Mesenchymal stem cell (in vitro differentiated cells and primary cell): ENCODE results near the gene HHLA2.
"Not testable (repeated sequence)": the region's sequence is repeated elsewhere in the genome, so short reads cannot be mapped to it uniquely, and the experiment has no call there.

Source experiments
- DNase-seq: peaks from one replicate; pipeline ENCODE4 v3.0.0-alpha.2; 2013
- H2AFZ ChIP-seq: one replicate; pipeline ENCODE4 v1.6.1; 2013; ENCODE audit warnings: low read depth, mild to moderate bottlenecking, control low read depth, inconsistent platforms, low read length, moderate library complexity
- H2AK5ac ChIP-seq: 2 replicates; pipeline ENCODE4 v1.6.1; 2013; ENCODE audit warnings: low read length, moderate library complexity, mild to moderate bottlenecking, inconsistent platforms; ENCODE audit not compliant: severe bottlenecking
- H2BK120ac ChIP-seq: one replicate; pipeline ENCODE4 v1.6.1; 2013; ENCODE audit warnings: low read depth, mild to moderate bottlenecking, inconsistent platforms, low read length, moderate library complexity
- H2BK12ac ChIP-seq, 2 experiments: one replicate each; pipeline ENCODE4 v1.6.1; 2013; ENCODE audit warnings: inconsistent platforms in 2 of 2, low read length in 2 of 2, mild to moderate bottlenecking in 2 of 2, moderate library complexity in 2 of 2, control low read depth in 1 of 2
- H2BK15ac ChIP-seq: one replicate; pipeline ENCODE4 v1.6.1; 2013; ENCODE audit warnings: mild to moderate bottlenecking, low read depth, inconsistent platforms; ENCODE audit not compliant: poor library complexity, severe bottlenecking
- H2BK5ac ChIP-seq: 2 replicates; pipeline ENCODE4 v1.6.1; 2013; ENCODE audit warnings: low read depth, mild to moderate bottlenecking, low read length, control low read depth, inconsistent platforms; ENCODE audit not compliant: poor library complexity, severe bottlenecking
- H3K14ac ChIP-seq, 2 experiments: one replicate each; pipeline ENCODE4 v1.6.1; 2013; ENCODE audit warnings: inconsistent platforms in 2 of 2, low read length in 2 of 2, control low read depth in 1 of 2, mild to moderate bottlenecking in 1 of 2, moderate library complexity in 1 of 2
- H3K18ac ChIP-seq, 2 experiments: one replicate each; pipeline ENCODE4 v1.6.1; 2013; ENCODE audit warnings: inconsistent platforms in 2 of 2, low read length in 2 of 2, control low read depth in 1 of 2, low read depth in 1 of 2, mild to moderate bottlenecking in 1 of 2
- H3K23ac ChIP-seq, 2 experiments: one replicate each; pipeline ENCODE4 v1.6.1; 2013; ENCODE audit warnings: inconsistent platforms in 2 of 2, low read length in 2 of 2, mild to moderate bottlenecking in 2 of 2, moderate library complexity in 2 of 2, control low read depth in 1 of 2
- H3K27ac ChIP-seq: 2 replicates; pipeline ENCODE4 v1.5.1; 2013; ENCODE audit warnings: mild to moderate bottlenecking, moderate library complexity, low read length, control low read depth, inconsistent platforms; ENCODE audit not compliant: poor library complexity, severe bottlenecking
- H3K27me3 ChIP-seq, 2 experiments: 2 replicates each; pipeline versions ENCODE4 v1.6.1 to v1.7.0; 2013; ENCODE audit warnings: low read length in 2 of 2, mild to moderate bottlenecking in 2 of 2, moderate library complexity in 2 of 2, control low read depth in 1 of 2, inconsistent platforms in 1 of 2; ENCODE audit not compliant: control insufficient read depth in 1 of 2, insufficient read depth in 1 of 2
- H3K36me3 ChIP-seq, 2 experiments: 2 replicates each; pipeline versions ENCODE4 v1.6.1 to v1.7.0; 2013; ENCODE audit warnings: low read length in 2 of 2, control low read depth in 1 of 2, inconsistent platforms in 1 of 2, low read depth in 1 of 2, mild to moderate bottlenecking in 1 of 2; ENCODE audit not compliant: insufficient read depth in 2 of 2, control insufficient read depth in 1 of 2
- H3K4ac ChIP-seq, 2 experiments: one replicate each; pipeline ENCODE4 v1.6.1; 2013; ENCODE audit warnings: inconsistent platforms in 2 of 2, low read length in 2 of 2, mild to moderate bottlenecking in 2 of 2, moderate library complexity in 2 of 2, control low read depth in 1 of 2, low read depth in 1 of 2
- H3K4me1 ChIP-seq: 2 replicates; pipeline ENCODE4 v1.6.1; 2013; ENCODE audit warnings: low read depth, low read length, control low read depth; ENCODE audit not compliant: control insufficient read depth, insufficient read depth
- H3K4me2 ChIP-seq: 2 replicates; pipeline ENCODE4 v1.6.1; 2013; ENCODE audit warnings: low read length, mild to moderate bottlenecking, inconsistent platforms; ENCODE audit not compliant: poor library complexity, severe bottlenecking
- H3K4me3 ChIP-seq, 2 experiments: 2 replicates each; pipeline versions ENCODE4 v1.5.1 to v1.7.0; 2013; ENCODE audit warnings: low read length in 2 of 2, mild to moderate bottlenecking in 2 of 2, control low read depth in 1 of 2, low read depth in 1 of 2; ENCODE audit not compliant: insufficient read depth in 1 of 2
- H3K79me1 ChIP-seq: replicated peaks from 2 replicates; pipeline ENCODE4 v1.6.1; 2013; ENCODE audit warnings: mild to moderate bottlenecking, control low read depth, low read length, inconsistent platforms; ENCODE audit not compliant: poor library complexity, severe bottlenecking
- H3K9ac ChIP-seq: 2 replicates; pipeline ENCODE4 v1.7.0; 2013; ENCODE audit warnings: mild to moderate bottlenecking, low read length, moderate library complexity
- H3K9me3 ChIP-seq: 2 replicates; pipeline ENCODE4 v1.7.0; 2013; ENCODE audit warnings: mild to moderate bottlenecking, low read length; ENCODE audit not compliant: control insufficient read depth
- H4K8ac ChIP-seq: one replicate; pipeline ENCODE4 v1.6.1; 2013; ENCODE audit warnings: inconsistent platforms, mild to moderate bottlenecking, low read length, moderate library complexity
- H4K91ac ChIP-seq: one replicate; pipeline ENCODE4 v1.6.1; 2013; ENCODE audit warnings: mild to moderate bottlenecking, low read length, inconsistent platforms
- WGBS: methylation state at CpG from one replicate; pipeline ENCODE4 v1.1.7; 2013; ENCODE audit warnings: mixed read lengths; 5-methylcytosine and 5-hydroxymethylcytosine counted together

Gene HHLA2

GRCh38 chr3:108283989-108284388 lies 12.4 kb upstream of the HHLA2 start:
- no peak overlapping the region for H3K27ac ChIP-seq
- no peaks in the 10 kb centered on the region for H3K27me3 ChIP-seq
- H3K4ac ChIP-seq = no peak overlapping the region
- no peak overlapping the region for H3K18ac ChIP-seq
- no peak overlapping the region for H4K8ac ChIP-seq
- H3K4me2 ChIP-seq = no peak overlapping the region
- H3K23ac ChIP-seq = no peak overlapping the region
- no peak overlapping the region for H2BK120ac ChIP-seq
- no peak overlapping the region for H4K91ac ChIP-seq
- no peaks in the 10 kb centered on the region for H3K4me1 ChIP-seq
- H3K4me3 ChIP-seq = no peak overlapping the region
- H2AK5ac ChIP-seq = no peak overlapping the region
- 100% methylated on average over 1 of the region's 2 CpGs for WGBS
- no peak overlapping the region for H3K9ac ChIP-seq
- H3K79me1 ChIP-seq = no peaks in the 10 kb centered on the region
- H2BK12ac ChIP-seq = no peak overlapping the region
- peaks cover 17% of the 10 kb centered on the region for H3K9me3 ChIP-seq
- no peak overlapping the region for H3K14ac ChIP-seq
- no peak overlapping the region for H2BK5ac ChIP-seq
- no peak overlapping the region for H2BK15ac ChIP-seq
- no peak for DNase-seq
- H3K36me3 ChIP-seq = no peaks in the 10 kb centered on the region
- no peak overlapping the region for H2AFZ ChIP-seq

DNA sequence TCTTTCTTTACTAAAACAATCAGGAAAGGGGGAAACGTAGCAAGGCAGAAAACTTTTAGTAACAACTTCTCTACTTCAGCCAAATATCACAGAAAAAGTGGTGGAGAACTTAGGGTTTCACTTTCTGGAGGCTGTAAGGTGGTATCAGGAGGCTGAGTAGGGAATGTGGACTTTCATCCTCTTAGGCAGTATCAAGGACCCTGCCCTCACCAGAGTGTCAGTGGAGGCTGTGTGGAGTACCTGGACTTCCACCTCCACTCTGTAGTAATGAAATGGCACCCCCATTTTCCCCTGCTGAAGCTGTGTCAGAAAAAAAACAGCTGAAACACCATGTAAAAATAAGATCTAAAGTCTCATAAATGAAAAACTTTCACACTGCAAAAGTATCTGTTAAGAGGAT lies 11.2 kb upstream of the HHLA2 start:
- Histone ChIP-seq H4K8ac (no peak overlapping the region), H3K4me2 (no peak overlapping the region), H3K4me1 (no peaks in the 10 kb centered on the region), H3K4me3 (no peak overlapping the region), H3K18ac (no peak overlapping the region), H2AFZ (no peak overlapping the region), H3K9me3 (peaks cover 6% of the 10 kb centered on the region), H2AK5ac (no peak overlapping the region), H3K9ac (no peak overlapping the region), H3K4ac (no peak overlapping the region), H4K91ac (no peak overlapping the region), H3K36me3 (no peaks in the 10 kb centered on the region), H2BK120ac (no peak overlapping the region), H2BK12ac (no peak overlapping the region), H3K27ac (no peak overlapping the region), H2BK15ac (no peak overlapping the region), H3K14ac (no peak overlapping the region), H3K79me1 (no peaks in the 10 kb centered on the region), H3K23ac (no peak overlapping the region), H2BK5ac (no peak overlapping the region), H3K27me3 (no peaks in the 10 kb centered on the region)
- no peak for DNase-seq
- WGBS = no CpG with 5 or more reads among the region's 1 CpG

DNA sequence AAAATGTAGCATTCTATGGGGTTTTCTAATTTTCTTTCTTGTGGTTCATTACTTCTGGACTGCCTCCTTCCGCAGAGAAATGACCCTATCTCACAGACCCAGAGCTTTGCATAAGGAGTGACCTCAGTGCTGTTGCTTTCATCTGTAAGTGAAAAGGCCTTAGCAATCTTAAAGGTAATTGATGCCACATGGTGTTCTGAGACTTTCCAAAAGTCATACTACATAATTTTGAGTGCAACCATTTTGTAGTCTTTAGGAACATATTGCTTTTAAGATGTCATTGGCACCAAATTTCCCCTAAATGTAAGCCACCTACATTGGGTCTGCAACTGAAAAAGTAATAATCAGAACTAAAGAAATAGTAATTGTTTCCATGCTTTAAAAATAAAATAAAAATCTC lies 9.2 kb upstream of the HHLA2 start:
- no peak overlapping the region for H2AFZ ChIP-seq
- H3K4ac ChIP-seq = no peak overlapping the region
- WGBS = no CpG with 5 or more reads among the region's 1 CpG
- no peak overlapping the region for H3K23ac ChIP-seq
- H3K4me3 ChIP-seq = no peak overlapping the region
- no peak overlapping the region for H3K4me2 ChIP-seq
- H2BK5ac ChIP-seq = no peak overlapping the region
- H4K8ac ChIP-seq = no peak overlapping the region
- H2BK15ac ChIP-seq = no peak overlapping the region
- no peak overlapping the region for H3K27ac ChIP-seq
- no peak for DNase-seq
- no peak overlapping the region for H4K91ac ChIP-seq
- no peak overlapping the region for H2AK5ac ChIP-seq
- H3K9me3 ChIP-seq = peaks cover 6% of the 10 kb centered on the region
- H3K36me3 ChIP-seq = no peaks in the 10 kb centered on the region
- no peak overlapping the region for H2BK120ac ChIP-seq
- no peaks in the 10 kb centered on the region for H3K4me1 ChIP-seq
- H3K9ac ChIP-seq = no peak overlapping the region
- H3K27me3 ChIP-seq = no peaks in the 10 kb centered on the region
- no peak overlapping the region for H2BK12ac ChIP-seq
- no peak overlapping the region for H3K14ac ChIP-seq
- H3K18ac ChIP-seq = no peak overlapping the region
- H3K79me1 ChIP-seq = no peaks in the 10 kb centered on the region

- H3K79me1 ChIP-seq, H2BK120ac ChIP-seq, H3K27ac ChIP-seq, H3K9me3 ChIP-seq, H3K4ac ChIP-seq, H3K9ac ChIP-seq, H2AFZ ChIP-seq, H3K14ac ChIP-seq, H4K8ac ChIP-seq, H3K4me2 ChIP-seq, DNase-seq, H3K18ac ChIP-seq, H3K27me3 ChIP-seq, H2BK15ac ChIP-seq, H4K91ac ChIP-seq, H2BK5ac ChIP-seq, H2AK5ac ChIP-seq, H3K36me3 ChIP-seq, H3K4me3 ChIP-seq, H3K23ac ChIP-seq, H2BK12ac ChIP-seq, H3K4me1 ChIP-seq: not testable (repeated sequence)
- WGBS = 91% methylated on average over 6 of the region's 6 CpGs
Observed at GRCh38 chr3:108288193-108288592, 8.2 kb upstream of the HHLA2 start.
